CD14-positive monocyte (primary cell): ENCODE results near the gene MOK. TPM values are rescaled to one million over a fixed set of nuclear protein-coding genes. Genes with fewer than 3 reads are reported as not detected.

Source experiments
- DNase-seq, 3 donors: peaks; one replicate each; pipeline ENCODE4 v3.0.0-alpha.2; 2011 to 2022
- H2AFZ ChIP-seq: 2 replicates; pipeline ENCODE4 v1.6.0; 2012; ENCODE audit warnings: mild to moderate bottlenecking, low read depth, low read length, inconsistent platforms; ENCODE audit not compliant: insufficient read depth, poor library complexity, severe bottlenecking
- H3K27ac ChIP-seq, 2 donors: 1 replicate in 1 of 2; 2 replicates in 1 of 2; pipeline ENCODE4 v1.5.1; 2012 to 2013; ENCODE audit warnings: low read length in 2 of 2, control low read depth in 1 of 2, inconsistent platforms in 1 of 2, low read depth in 1 of 2, mild to moderate bottlenecking in 1 of 2
- H3K27me3 ChIP-seq, 2 donors: one replicate each; pipeline versions ENCODE4 v1.6.0 to v1.6.1; 2011 to 2013; ENCODE audit warnings: low read length in 2 of 2; ENCODE audit not compliant: control insufficient read depth in 2 of 2, insufficient read depth in 2 of 2
- H3K36me3 ChIP-seq, 2 donors: replicated peaks in 1 of 2; 1 replicate in 1 of 2; 2 replicates in 1 of 2; pipeline versions ENCODE4 v1.5.1 to v1.6.1; 2012 to 2013; ENCODE audit warnings: low read length in 2 of 2, control low read depth in 1 of 2, inconsistent platforms in 1 of 2, mild to moderate bottlenecking in 1 of 2; ENCODE audit not compliant: insufficient read depth in 2 of 2, control insufficient read depth in 1 of 2
- H3K4me1 ChIP-seq, 2 donors: 1 replicate in 1 of 2; 2 replicates in 1 of 2; pipeline versions ENCODE4 v1.5.1 to v1.6.1; 2012 to 2013; ENCODE audit warnings: low read length in 2 of 2, control low read depth in 1 of 2, inconsistent platforms in 1 of 2, mild to moderate bottlenecking in 1 of 2, moderate library complexity in 1 of 2; ENCODE audit not compliant: insufficient read depth in 2 of 2, control insufficient read depth in 1 of 2
- H3K4me2 ChIP-seq: replicated peaks from 2 replicates; pipeline ENCODE3; 2012; ENCODE audit warnings: low read length, moderate library complexity, mild to moderate bottlenecking; ENCODE audit not compliant: poor library complexity, severe bottlenecking; ENCODE audit errors: extremely low read depth
- H3K4me3 ChIP-seq, 3 experiments: fragments of 200-600 bp in 1 of 3; sonication (generic) in 1 of 3; replicated peaks in 1 of 3; 1 replicate in 2 of 3; 2 replicates in 1 of 3; pipeline ENCODE4 v1.5.1; 2011 to 2013; ENCODE audit warnings: low read length in 3 of 3, mild to moderate bottlenecking in 3 of 3, control low read depth in 2 of 3, low read depth in 2 of 3, inconsistent platforms in 1 of 3, moderate library complexity in 1 of 3
- H3K79me2 ChIP-seq: 2 replicates; pipeline ENCODE4 v1.6.0; 2012; ENCODE audit warnings: mild to moderate bottlenecking, control low read depth, inconsistent platforms, low read length, moderate library complexity; ENCODE audit not compliant: insufficient read depth
- H3K9ac ChIP-seq: 2 replicates; pipeline ENCODE4 v1.6.0; 2017; ENCODE audit warnings: low read length, mild to moderate bottlenecking; ENCODE audit not compliant: insufficient read depth, poor library complexity, severe bottlenecking
- H3K9me3 ChIP-seq, 2 donors: replicated peaks in 1 of 2; 1 replicate in 1 of 2; 2 replicates in 1 of 2; pipeline versions ENCODE4 v1.5.1 to v1.6.1; 2012 to 2013; ENCODE audit warnings: low read length in 2 of 2, control low read depth in 1 of 2; ENCODE audit not compliant: control insufficient read depth in 1 of 2, insufficient read depth in 1 of 2
- H4K20me1 ChIP-seq: 2 replicates; pipeline ENCODE4 v1.6.0; 2012; ENCODE audit warnings: mild to moderate bottlenecking, low read length, control low read depth, moderate library complexity; ENCODE audit not compliant: insufficient read depth
- H3K27ac Mint-ChIP-seq, 7 donors: one replicate each; pipeline ENCODE4 v1.8.0; 2020; ENCODE audit warnings: mild to moderate bottlenecking in 7 of 7, mixed read lengths in 7 of 7, moderate library complexity in 6 of 7, inconsistent platforms in 2 of 7
- H3K27me3 Mint-ChIP-seq, 3 donors: one replicate each; pipeline ENCODE4 v1.8.0; 2021 to 2022; ENCODE audit warnings: low read depth in 3 of 3, mild to moderate bottlenecking in 3 of 3, mixed read lengths in 3 of 3, moderate library complexity in 3 of 3, inconsistent platforms in 1 of 3
- H3K36me3 Mint-ChIP-seq, 2 donors: one replicate each; pipeline ENCODE4 v1.8.0; 2020; ENCODE audit warnings: mixed read lengths in 2 of 2, inconsistent platforms in 1 of 2, mild to moderate bottlenecking in 1 of 2
- H3K4me1 Mint-ChIP-seq: one replicate; pipeline ENCODE4 v1.8.0; 2020; ENCODE audit warnings: mild to moderate bottlenecking, mixed read lengths
- H3K4me3 Mint-ChIP-seq, 2 donors: one replicate each; pipeline ENCODE4 v1.8.0; 2020; ENCODE audit warnings: mild to moderate bottlenecking in 2 of 2, mixed read lengths in 2 of 2, moderate library complexity in 1 of 2
- H3K9me3 Mint-ChIP-seq, 7 donors: one replicate each; pipeline ENCODE4 v1.8.0; 2020 to 2022; ENCODE audit warnings: mixed read lengths in 7 of 7, mild to moderate bottlenecking in 6 of 7, moderate library complexity in 6 of 7, inconsistent platforms in 2 of 7
- CTCF ChIP-seq: fragments of 200-600 bp; IDR thresholded peaks from one replicate; pipeline ENCODE4 v1.8.0; 2022; ENCODE audit warnings: antibody characterized with exemption, mild to moderate bottlenecking
- WGBS: methylation state at CpG from one replicate; pipeline ENCODE4 v1.1.5; 2013; ENCODE audit warnings: missing lambda C conversion rate; ENCODE audit not compliant: insufficient coverage; 5-methylcytosine and 5-hydroxymethylcytosine counted together
- intact Hi-C, 2 donors: fragments of 100-400 bp; cut with micrococcal nuclease; formaldehyde crosslinking; loops; one replicate each; pipeline versions ENCODE4 v1.15.0 to v1.15.1; 2023
- polyA plus RNA-seq, 3 donors: library from polyadenylated mRNA; depleted of rRNA in 1 of 3; unstranded in 2 of 3; stranded (reverse) in 1 of 3; fragments of 300-500 nt in 2 of 3; fragments of >200 nt in 1 of 3; fragmentation: Illumina TruSeq in 2 of 3; gene quantifications; 1 replicate in 2 of 3; 2 replicates in 1 of 3; pipeline ENCODE4 v1.2.3, GENCODE V29; 2012 to 2021

The MOK gene
- polyA plus RNA-seq, 3 donors: 0.67 to 3.4 (median 1.8) TPM

- no peak overlapping the region for H3K9ac ChIP-seq
- no peaks in the 10 kb centered on the region for H3K79me2 ChIP-seq
- H3K4me2 ChIP-seq: no peak overlapping the region
- 97% methylated on average over 16 of the region's 17 CpGs for WGBS
- H4K20me1 ChIP-seq: peaks cover 54% of the 10 kb centered on the region
- peaks cover 70 to 98% of the 10 kb centered on the region in 2 donors for H3K36me3 ChIP-seq
- peaks cover 0 to 1% (median 0%) of the 10 kb centered on the region in 3 donors for H3K27me3 Mint-ChIP-seq
- intact Hi-C loops: no loop called here
- H3K4me1 Mint-ChIP-seq: no peaks in the 10 kb centered on the region
- peaks cover 0 to 1% (median 0%) of the 10 kb centered on the region in 7 donors for H3K9me3 Mint-ChIP-seq
- no peak overlapping the region for H2AFZ ChIP-seq
- no peak overlapping the region for H3K27ac ChIP-seq
- no peak for DNase-seq
- no peak overlapping the region for H3K4me3 Mint-ChIP-seq
- H3K4me3 ChIP-seq: no peak overlapping the region
- no peak for TF ChIP-seq CTCF
- no peak overlapping the region for H3K27ac Mint-ChIP-seq
- H3K27me3 ChIP-seq: no peaks in the 10 kb centered on the region
- no peaks in the 10 kb centered on the region for H3K4me1 ChIP-seq
- H3K9me3 ChIP-seq: no peaks in the 10 kb centered on the region
- peaks cover 68 to 89% of the 10 kb centered on the region in 2 donors for H3K36me3 Mint-ChIP-seq
Measured at GRCh38 chr14:102208741-102209140, 96.2 kb downstream of the MOK start.

- no peak overlapping the region for H3K4me3 ChIP-seq
- 96% methylated on average over 9 of the region's 13 CpGs for WGBS
- H2AFZ ChIP-seq: no peak overlapping the region
- Mint-ChIP-seq H3K27ac (no peak overlapping the region), H3K9me3 (peaks cover 0 to 1% (median 0%) of the 10 kb centered on the region in 7 donors), H3K27me3 (peaks cover 0 to 1% (median 0%) of the 10 kb centered on the region in 3 donors), H3K4me1 (no peaks in the 10 kb centered on the region), H3K36me3 (peaks cover 74 to 92% of the 10 kb centered on the region in 2 donors), H3K4me3 (no peak overlapping the region)
- H3K9ac ChIP-seq: no peak overlapping the region
- no peaks in the 10 kb centered on the region for H3K27me3 ChIP-seq
- TF ChIP-seq CTCF: no peak
- no peak overlapping the region for H3K4me2 ChIP-seq
- H3K4me1 ChIP-seq: no peaks in the 10 kb centered on the region
- intact Hi-C loops: no loop called here
- peaks cover 55% of the 10 kb centered on the region for H4K20me1 ChIP-seq
- no peak for DNase-seq
- no peak overlapping the region for H3K27ac ChIP-seq
- no peaks in the 10 kb centered on the region for H3K79me2 ChIP-seq
- no peaks in the 10 kb centered on the region for H3K9me3 ChIP-seq
- peaks cover 74 to 98% of the 10 kb centered on the region in 2 donors for H3K36me3 ChIP-seq
Measured at GRCh38 chr14:102207831-102208365, 97.1 kb downstream of the MOK start.
